ENCODE data around the gene KRT81. TPM values are rescaled to one million over a fixed set of nuclear protein-coding genes. Genes with fewer than 3 reads are reported as not detected.

The KRT81 gene
- polyA plus RNA-seq, 3 donors = not detected

DNA sequence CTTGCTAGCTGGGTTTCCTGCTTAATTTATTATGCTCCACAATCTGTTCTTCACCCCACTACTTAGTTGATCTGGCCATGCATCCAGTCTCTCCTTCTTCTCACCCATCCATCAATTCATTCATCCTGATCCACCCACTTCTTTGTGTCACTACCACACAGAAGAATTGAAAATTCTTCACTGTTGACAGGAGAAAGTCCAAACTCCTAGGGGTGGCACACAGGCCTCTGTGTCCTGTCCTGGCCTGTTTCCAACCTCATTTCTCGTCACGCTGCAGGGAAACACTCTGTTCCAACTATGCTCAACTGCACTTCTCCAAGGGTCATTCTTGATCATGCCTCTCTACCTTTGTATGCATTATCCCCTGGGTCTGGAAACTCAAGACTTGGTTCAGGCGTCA, 40.5 kb upstream of the KRT81 start:
- Mint-ChIP-seq H3K36me3 (no peaks in the 10 kb centered on the region), H3K4me1 (peaks cover 4% of the 10 kb centered on the region), H3K27ac (no peak overlapping the region), H3K9me3 (peaks cover 0 to 6% (median 4%) of the 10 kb centered on the region in 7 donors), H3K4me3 (no peak overlapping the region), H3K27me3 (ENCODE audit: low read depth in 3 of 3) (peaks cover 4 to 15% (median 8%) of the 10 kb centered on the region in 3 donors)
- no peak overlapping the region for H3K4me2 ChIP-seq (replicated peaks; ENCODE audit: extremely low read depth, low read length, poor library complexity, severe bottlenecking)
- H3K4me3 ChIP-seq (replicated peaks in 1 of 3; ENCODE audit: low read depth in 2 of 3, low read length in 3 of 3) = no peak overlapping the region
- no peaks in the 10 kb centered on the region for H3K4me1 ChIP-seq (ENCODE audit: control insufficient read depth in 1 of 2, insufficient read depth in 2 of 2, low read length in 2 of 2)
- H3K27me3 ChIP-seq (ENCODE audit: control insufficient read depth in 2 of 2, insufficient read depth in 2 of 2, low read length in 2 of 2) = peaks cover 2 to 3% of the 10 kb centered on the region in 2 donors
- H3K9ac ChIP-seq (ENCODE audit: insufficient read depth, low read length, poor library complexity, severe bottlenecking) = no peak overlapping the region
- no peak overlapping the region for H3K27ac ChIP-seq (ENCODE audit: low read depth in 1 of 2, low read length in 2 of 2)
- H4K20me1 ChIP-seq (ENCODE audit: insufficient read depth, low read length) = no peaks in the 10 kb centered on the region
- TF ChIP-seq, protein P1, sequence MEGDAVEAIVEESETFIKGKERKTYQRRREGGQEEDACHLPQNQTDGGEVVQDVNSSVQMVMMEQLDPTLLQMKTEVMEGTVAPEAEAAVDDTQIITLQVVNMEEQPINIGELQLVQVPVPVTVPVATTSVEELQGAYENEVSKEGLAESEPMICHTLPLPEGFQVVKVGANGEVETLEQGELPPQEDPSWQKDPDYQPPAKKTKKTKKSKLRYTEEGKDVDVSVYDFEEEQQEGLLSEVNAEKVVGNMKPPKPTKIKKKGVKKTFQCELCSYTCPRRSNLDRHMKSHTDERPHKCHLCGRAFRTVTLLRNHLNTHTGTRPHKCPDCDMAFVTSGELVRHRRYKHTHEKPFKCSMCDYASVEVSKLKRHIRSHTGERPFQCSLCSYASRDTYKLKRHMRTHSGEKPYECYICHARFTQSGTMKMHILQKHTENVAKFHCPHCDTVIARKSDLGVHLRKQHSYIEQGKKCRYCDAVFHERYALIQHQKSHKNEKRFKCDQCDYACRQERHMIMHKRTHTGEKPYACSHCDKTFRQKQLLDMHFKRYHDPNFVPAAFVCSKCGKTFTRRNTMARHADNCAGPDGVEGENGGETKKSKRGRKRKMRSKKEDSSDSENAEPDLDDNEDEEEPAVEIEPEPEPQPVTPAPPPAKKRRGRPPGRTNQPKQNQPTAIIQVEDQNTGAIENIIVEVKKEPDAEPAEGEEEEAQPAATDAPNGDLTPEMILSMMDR (IDR thresholded peaks at IDR 0.05) = no peak
- intact Hi-C loops (cut with micrococcal nuclease) = no loop called here
- H3K79me2 ChIP-seq (ENCODE audit: insufficient read depth, low read length) = no peaks in the 10 kb centered on the region
- 96% methylated on average over 2 of the region's 3 CpGs for whole genome bisulfite sequencing (ENCODE audit: insufficient coverage)
- no peaks in the 10 kb centered on the region for H3K36me3 ChIP-seq (replicated peaks in 1 of 2; ENCODE audit: control insufficient read depth in 1 of 2, insufficient read depth in 2 of 2, low read length in 2 of 2)
- no peaks in the 10 kb centered on the region for H3K9me3 ChIP-seq (replicated peaks in 1 of 2; ENCODE audit: control insufficient read depth in 1 of 2, insufficient read depth in 1 of 2, low read length in 2 of 2)
- no peak overlapping the region for H2AFZ ChIP-seq (ENCODE audit: insufficient read depth, low read depth, low read length, poor library complexity, severe bottlenecking)
- no peak for DNase-seq

DNA sequence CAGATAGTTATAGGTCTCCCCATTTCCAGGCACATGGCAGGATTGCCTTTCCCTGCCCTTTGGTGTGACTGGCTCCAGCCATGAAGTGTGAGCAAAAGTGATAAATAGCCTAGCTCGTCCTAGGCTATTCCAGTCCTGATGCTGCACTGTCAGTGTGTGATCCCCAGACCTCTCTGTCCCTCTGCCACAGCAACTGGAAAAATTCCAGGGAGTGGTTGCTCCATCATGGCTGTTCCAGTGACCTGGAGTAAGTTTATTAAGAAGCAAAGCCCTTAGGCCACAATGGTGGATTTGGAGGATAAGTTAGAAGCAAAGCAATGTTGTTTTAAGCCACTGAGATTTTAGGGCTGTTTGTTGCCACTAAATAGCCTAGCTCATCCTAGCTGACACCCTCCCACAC, 39.7 kb upstream of the KRT81 start:
- Histone ChIP-seq H3K9ac (ENCODE audit: insufficient read depth, low read length, poor library complexity, severe bottlenecking) (no peak overlapping the region), H2AFZ (ENCODE audit: insufficient read depth, low read depth, low read length, poor library complexity, severe bottlenecking) (no peak overlapping the region), H3K4me1 (ENCODE audit: control insufficient read depth in 1 of 2, insufficient read depth in 2 of 2, low read length in 2 of 2) (no peaks in the 10 kb centered on the region), H3K4me2 (replicated peaks; ENCODE audit: extremely low read depth, low read length, poor library complexity, severe bottlenecking) (no peak overlapping the region), H3K4me3 (replicated peaks in 1 of 3; ENCODE audit: low read depth in 2 of 3, low read length in 3 of 3) (no peak overlapping the region), H3K79me2 (ENCODE audit: insufficient read depth, low read length) (no peaks in the 10 kb centered on the region), H4K20me1 (ENCODE audit: insufficient read depth, low read length) (no peaks in the 10 kb centered on the region), H3K27ac (ENCODE audit: low read depth in 1 of 2, low read length in 2 of 2) (no peak overlapping the region), H3K36me3 (replicated peaks in 1 of 2; ENCODE audit: control insufficient read depth in 1 of 2, insufficient read depth in 2 of 2, low read length in 2 of 2) (no peaks in the 10 kb centered on the region), H3K27me3 (ENCODE audit: control insufficient read depth in 2 of 2, insufficient read depth in 2 of 2, low read length in 2 of 2) (peaks cover 2 to 4% of the 10 kb centered on the region in 2 donors), H3K9me3 (replicated peaks in 1 of 2; ENCODE audit: control insufficient read depth in 1 of 2, insufficient read depth in 1 of 2, low read length in 2 of 2) (no peaks in the 10 kb centered on the region)
- TF ChIP-seq, protein P1 (IDR thresholded peaks at IDR 0.05) = no peak
- intact Hi-C loops (cut with micrococcal nuclease) = no loop called here
- Mint-ChIP-seq H3K36me3 (no peaks in the 10 kb centered on the region), H3K9me3 (no peaks in the 10 kb centered on the region), H3K4me1 (peaks cover 4% of the 10 kb centered on the region), H3K27ac (no peak overlapping the region), H3K27me3 (ENCODE audit: low read depth in 3 of 3) (peaks cover 6 to 16% (median 10%) of the 10 kb centered on the region in 3 donors), H3K4me3 (no peak overlapping the region)
- no peak for DNase-seq
- no CpG with 5 or more reads among the region's 1 CpG for WGBS (ENCODE audit: insufficient coverage)

All from CD14-positive monocyte (primary cell).